Liver (tissue), 9 donors: ENCODE data around the gene FTHL17. TPM values are rescaled to one million over a fixed set of nuclear protein-coding genes. Genes with fewer than 3 reads are reported as not detected.

Experiments used
- DNase-seq: peaks from one replicate; pipeline ENCODE4 v3.0.0-alpha.2; 2017; ENCODE audit warnings: low spot score
- H3K27ac ChIP-seq, 2 donors: one replicate each; pipeline ENCODE4 v1.7.0; 2013; ENCODE audit warnings: inconsistent platforms in 2 of 2, low read length in 2 of 2, control low read depth in 1 of 2, low read depth in 1 of 2, mild to moderate bottlenecking in 1 of 2
- H3K27me3 ChIP-seq, 4 donors: one replicate each; pipeline versions ENCODE4 v1.6.1 to v1.7.0; 2013; ENCODE audit warnings: low read length in 3 of 4, inconsistent platforms in 1 of 4, mild to moderate bottlenecking in 1 of 4, moderate library complexity in 1 of 4; ENCODE audit not compliant: control insufficient read depth in 4 of 4, insufficient read depth in 4 of 4
- H3K36me3 ChIP-seq, 4 donors: one replicate each; pipeline versions ENCODE4 v1.6.1 to v1.7.0; 2013; ENCODE audit warnings: low read length in 3 of 4, mild to moderate bottlenecking in 3 of 4, low read depth in 1 of 4, moderate library complexity in 1 of 4; ENCODE audit not compliant: control insufficient read depth in 4 of 4, insufficient read depth in 3 of 4
- H3K4me1 ChIP-seq, 4 donors: one replicate each; pipeline versions ENCODE4 v1.6.1 to v1.7.0; 2013; ENCODE audit warnings: low read length in 3 of 4, mild to moderate bottlenecking in 3 of 4, moderate library complexity in 1 of 4; ENCODE audit not compliant: control insufficient read depth in 4 of 4, insufficient read depth in 4 of 4
- H3K4me3 ChIP-seq, 3 donors: one replicate each; pipeline versions ENCODE4 v1.6.1 to v1.7.0; 2013; ENCODE audit warnings: low read length in 3 of 3, control low read depth in 1 of 3, low read depth in 1 of 3, mild to moderate bottlenecking in 1 of 3
- H3K9ac ChIP-seq, 2 donors: one replicate each; pipeline ENCODE4 v1.7.0; 2013; ENCODE audit warnings: low read length in 2 of 2, mild to moderate bottlenecking in 2 of 2, moderate library complexity in 2 of 2, control low read depth in 1 of 2, low read depth in 1 of 2
- H3K9me3 ChIP-seq, 4 donors: one replicate each; pipeline versions ENCODE4 v1.6.1 to v1.7.0; 2013; ENCODE audit warnings: low read length in 3 of 4; ENCODE audit not compliant: control insufficient read depth in 4 of 4
- CTCF ChIP-seq: fragments of 150-350 bp; IDR thresholded peaks from 2 replicates; pipeline ENCODE4 v1.5.1; 2017; ENCODE audit warnings: improper control_type of control experiment, low read depth, low read length; ENCODE audit not compliant: missing input control
- EGR1 ChIP-seq, 2 donors: IDR thresholded peaks; 2 replicates each; pipeline ENCODE4 v1.6.1; 2016 to 2018; ENCODE audit warnings: antibody characterized with exemption in 2 of 2, low read depth in 2 of 2
- FOXA1 ChIP-seq: IDR thresholded peaks from 2 replicates; pipeline ENCODE4 v1.6.1; 2016; ENCODE audit warnings: antibody characterized with exemption
- FOXA2 ChIP-seq: IDR thresholded peaks from 2 replicates; pipeline ENCODE4 v1.6.1; 2016; ENCODE audit warnings: antibody characterized with exemption
- GABPA ChIP-seq, 2 donors: IDR thresholded peaks in 1 of 2; conservative IDR thresholded peaks in 1 of 2; 2 replicates each; pipeline ENCODE4 v1.6.1; 2016; ENCODE audit warnings: antibody characterized with exemption in 2 of 2, mild to moderate bottlenecking in 1 of 2, moderate library complexity in 1 of 2
- HNF4A ChIP-seq, 2 donors: conservative IDR thresholded peaks; 2 replicates each; pipeline ENCODE4 v1.6.1; 2016; ENCODE audit warnings: antibody characterized with exemption in 2 of 2, mild to moderate bottlenecking in 2 of 2
- HNF4G ChIP-seq: IDR thresholded peaks from 2 replicates; pipeline ENCODE4 v1.6.1; 2016; ENCODE audit warnings: antibody characterized with exemption
- MAX ChIP-seq: IDR thresholded peaks from 2 replicates; pipeline ENCODE4 v1.6.1; 2016; ENCODE audit warnings: antibody characterized with exemption
- NR2F2 ChIP-seq: IDR thresholded peaks from 2 replicates; pipeline ENCODE4 v1.6.1; 2016; ENCODE audit warnings: antibody characterized with exemption
- RAD21 ChIP-seq, 2 donors: IDR thresholded peaks; 2 replicates each; pipeline ENCODE4 v1.6.1; 2016; ENCODE audit warnings: antibody characterized with exemption in 2 of 2, mild to moderate bottlenecking in 2 of 2
- REST ChIP-seq: IDR thresholded peaks from 2 replicates; pipeline ENCODE4 v1.6.1; 2016; ENCODE audit warnings: antibody characterized with exemption, mild to moderate bottlenecking
- SP1 ChIP-seq: IDR thresholded peaks from 2 replicates; pipeline ENCODE4 v1.6.1; 2018; ENCODE audit warnings: antibody characterized with exemption, mild to moderate bottlenecking
- TAF1 ChIP-seq: conservative IDR thresholded peaks from 2 replicates; pipeline ENCODE4 v1.6.1; 2016; ENCODE audit warnings: antibody characterized with exemption, mild to moderate bottlenecking
- YY1 ChIP-seq: IDR thresholded peaks from 2 replicates; pipeline ENCODE4 v1.6.1; 2016; ENCODE audit warnings: antibody characterized with exemption, mild to moderate bottlenecking
- WGBS: extraction: QIAGEN DNeasy Blood & Tissue Kit; methylation state at CpG from one replicate; pipeline ENCODE4 v1.1.7; 2013; 5-methylcytosine and 5-hydroxymethylcytosine counted together
- polyA plus RNA-seq, 2 donors: library from polyadenylated mRNA; stranded (reverse) in 1 of 2; unstranded in 1 of 2; fragments of 200-250 nt in 1 of 2; fragments of >200 nt in 1 of 2; fragmentation: Nextera tagmentation in 1 of 2; extraction: Ambion mirVana in 1 of 2; gene quantifications; one replicate each; pipeline versions ENCODE4 v1.2.1 to v1.2.3, GENCODE V29; 2013 to 2015
- total RNA-seq, 2 donors: library from RNA; depleted of rRNA; stranded (reverse); fragments of >200 nt; gene quantifications; one replicate each; pipeline ENCODE4 v1.2.3, GENCODE V29; 2014
- donor health status: healthy.
- donor health status: healthy.
- donor health status: healthy.
- donor health status: healthy.
- donor health status: healthy.

FTHL17 gene
- total RNA-seq (not detected), polyA plus RNA-seq (not detected)

- Histone ChIP-seq H3K27me3 (no peaks in the 10 kb centered on the region), H3K9me3 (peaks cover 0 to 8% (median 0%) of the 10 kb centered on the region in 4 donors), H3K4me1 (no peaks in the 10 kb centered on the region), H3K27ac (no peak within 1 kb of the TSS), H3K4me3 (no peak within 1 kb of the TSS), H3K9ac (no peak within 1 kb of the TSS), H3K36me3 (no peaks in the 10 kb centered on the region)
- 95% methylated on average over 33 of the region's 33 CpGs for WGBS
- no peak for DNase-seq
- TF ChIP-seq REST (no peak), YY1 (no peak), RAD21 (IDR thresholded peaks at IDR 0.05) (no peak), CTCF (no peak), MAX (no peak)
Observed at GRCh38 chrX:31071725-31072124, at the start of gene FTHL17. Gene FTHL17, minus strand, starts transcription at chrX:31072041. Its CDS starts 88 bp downstream, at chrX:31071953.

- DNase-seq: no peak
- Histone ChIP-seq H3K27ac (no peak overlapping the region), H3K4me1 (no peaks in the 10 kb centered on the region), H3K9me3 (no peaks in the 10 kb centered on the region), H3K36me3 (peaks cover 0 to 11% (median 4%) of the 10 kb centered on the region in 4 donors), H3K9ac (no peak overlapping the region), H3K27me3 (no peaks in the 10 kb centered on the region), H3K4me3 (no peak overlapping the region)
- TF ChIP-seq EGR1 (IDR thresholded peaks at IDR 0.05; ENCODE audit: low read depth in 2 of 2) (no peak), FOXA2 (no peak), CTCF (no peak), RAD21 (IDR thresholded peaks at IDR 0.05) (no peak), YY1 (no peak), NR2F2 (no peak), REST (no peak), FOXA1 (no peak), GABPA (IDR thresholded peaks at IDR 0.05 in 1 of 2, conservative IDR thresholded peaks at IDR 0.05 in 1 of 2) (no peak), HNF4A (conservative IDR thresholded peaks at IDR 0.05) (no peak), TAF1 (no peak), MAX (no peak), HNF4G (no peak), SP1 (no peak)
- 46% methylated on average over 4 of the region's 4 CpGs for WGBS
Observed at GRCh38 chrX:31117266-31117665, 45.4 kb upstream of the FTHL17 start.
